Keratinocyte (primary cell): ENCODE data around the gene AGER. TPM values are rescaled to one million over a fixed set of nuclear protein-coding genes. Genes with fewer than 3 reads are reported as not detected.
A peak's percentile ranks its signal among the peaks of the same experiment; 100 is the strongest.

Experiments
- DNase-seq: peaks from one replicate; pipeline ENCODE4 v3.0.0-alpha.2; 2011; ENCODE audit warnings: low read depth, missing footprints, low spot score
- FAIRE-seq: peaks from 2 replicates; lab custom pipeline; 2011; peaks lifted over from hg19 to GRCh38; lab: Jason Lieb, UNC
- H2AFZ ChIP-seq: 2 replicates; pipeline ENCODE4 v1.6.0; 2012; ENCODE audit warnings: low read length, control low read depth, inconsistent platforms; ENCODE audit not compliant: control insufficient read depth
- H3K27ac ChIP-seq: 2 replicates; pipeline ENCODE4 v1.5.1; 2011; ENCODE audit warnings: low read length; ENCODE audit not compliant: control insufficient read depth, insufficient read depth
- H3K27me3 ChIP-seq: 3 replicates; pipeline ENCODE4 v1.6.0; 2011; ENCODE audit warnings: low read length; ENCODE audit not compliant: control insufficient read depth, insufficient read depth; ENCODE audit errors: extremely low read depth
- H3K36me3 ChIP-seq, 2 experiments: 2 replicates in 1 of 2; 3 replicates in 1 of 2; pipeline ENCODE4 v1.5.1; 2011; ENCODE audit warnings: low read length in 2 of 2, mild to moderate bottlenecking in 1 of 2; ENCODE audit not compliant: control insufficient read depth in 2 of 2, insufficient read depth in 2 of 2; ENCODE audit errors: extremely low read depth in 1 of 2
- H3K4me1 ChIP-seq: 3 replicates; pipeline ENCODE4 v1.5.1; 2011; ENCODE audit warnings: low read length; ENCODE audit not compliant: control insufficient read depth, insufficient read depth; ENCODE audit errors: extremely low read depth
- H3K4me2 ChIP-seq: 3 replicates; pipeline ENCODE4 v1.6.0; 2011; ENCODE audit warnings: low read depth, low read length; ENCODE audit not compliant: control insufficient read depth, insufficient read depth; ENCODE audit errors: extremely low read depth
- H3K4me3 ChIP-seq, 3 experiments: fragments of 200-600 bp in 1 of 3; sonication (generic) in 1 of 3; 2 replicates in 2 of 3; 3 replicates in 1 of 3; pipeline ENCODE4 v1.5.1; 2011 to 2016; ENCODE audit warnings: low read length in 3 of 3, mild to moderate bottlenecking in 3 of 3, control low read depth in 2 of 3, inconsistent platforms in 1 of 3, low read depth in 1 of 3, mixed read lengths in 1 of 3, mixed run types in 1 of 3, moderate library complexity in 1 of 3; ENCODE audit not compliant: control insufficient read depth in 2 of 3, insufficient read depth in 2 of 3; ENCODE audit errors: extremely low read depth in 1 of 3
- H3K79me2 ChIP-seq: 2 replicates; pipeline ENCODE4 v1.6.0; 2012; ENCODE audit warnings: low read length; ENCODE audit not compliant: control insufficient read depth, insufficient read depth
- H3K9ac ChIP-seq: 3 replicates; pipeline ENCODE4 v1.6.0; 2011; ENCODE audit warnings: low read length; ENCODE audit not compliant: control insufficient read depth, insufficient read depth; ENCODE audit errors: extremely low read depth
- H3K9me1 ChIP-seq: 3 replicates; pipeline ENCODE4 v1.6.0; 2011; ENCODE audit warnings: low read length; ENCODE audit not compliant: control insufficient read depth, insufficient read depth; ENCODE audit errors: extremely low read depth
- H3K9me3 ChIP-seq: 2 replicates; pipeline ENCODE4 v1.5.1; 2012; ENCODE audit warnings: low read depth, low read length; ENCODE audit not compliant: control insufficient read depth
- H4K20me1 ChIP-seq: 3 replicates; pipeline ENCODE4 v1.6.0; 2011; ENCODE audit warnings: low read length; ENCODE audit not compliant: control insufficient read depth, insufficient read depth; ENCODE audit errors: extremely low read depth
- CTCF ChIP-seq, 3 experiments: IDR thresholded peaks in 1 of 3; conservative IDR thresholded peaks in 1 of 3; optimal IDR thresholded peaks in 1 of 3; 2 replicates in 2 of 3; 3 replicates in 1 of 3; pipeline versions ENCODE3 to v1.5.1; 2011; ENCODE audit warnings: low read length in 3 of 3, mild to moderate bottlenecking in 3 of 3, moderate library complexity in 2 of 3, control low read depth in 1 of 3, inconsistent platforms in 1 of 3; ENCODE audit not compliant: insufficient read depth in 2 of 3; ENCODE audit errors: extremely low read depth in 1 of 3
- EZH2 ChIP-seq: IDR thresholded peaks from one replicate; pipeline ENCODE4 v1.6.1; 2012; ENCODE audit warnings: inconsistent platforms, mild to moderate bottlenecking, low read length, moderate library complexity
- dilution Hi-C: fragments of 300-500 bp; cut with MboI; formaldehyde crosslinking; loops from one replicate; pipeline ENCODE4 v1.7.0; 2020; ENCODE audit warnings: low sequenced_read_pairs; ENCODE audit not compliant: extremely low pct_ligation_motif_present
- polyA plus RNA-seq, 5 experiments: library from polyadenylated mRNA; depleted of rRNA in 3 of 5; stranded (reverse) in 3 of 5; stranded (forward) in 1 of 5; unstranded in 1 of 5; fragments of >200 nt; gene quantifications; 1 replicate in 1 of 5; 2 replicates in 3 of 5; 3 replicates in 1 of 5; pipeline versions ENCODE4 v1.2.1 to v1.2.3, GENCODE V29; 2011 to 2012; ENCODE audit warnings: missing spikeins in 2 of 5, low read depth in 1 of 5, low replicate concordance in 1 of 5

The AGER gene
- polyA plus RNA-seq, 1 donor (not counting 4 experiments of a cell fraction or from before 2014, with no cell fraction given), result 2.4 TPM

- Histone ChIP-seq H3K27ac (peak overlapping the region; percentile 97), H3K27me3 (no peaks in the 10 kb centered on the region), H2AFZ (peak overlapping the region; percentile 72), H3K4me3 (peak overlapping the region; percentile 76 to 95 (median 87)), H3K9me3 (no peaks in the 10 kb centered on the region), H4K20me1 (no peaks in the 10 kb centered on the region), H3K9me1 (no peaks in the 10 kb centered on the region), H3K79me2 (peaks cover 30% of the 10 kb centered on the region), H3K36me3 (peaks cover 3 to 10% of the 10 kb centered on the region in 2 experiments), H3K4me1 (peaks cover 47% of the 10 kb centered on the region), H3K4me2 (peak overlapping the region; percentile 93), H3K9ac (peak overlapping the region; percentile 90)
- DNase-seq, result no peak
- no peak for TF ChIP-seq CTCF (optimal IDR thresholded peaks at IDR 0.05 in 1 of 3, IDR thresholded peaks at IDR 0.05 in 1 of 3, conservative IDR thresholded peaks at IDR 0.05 in 1 of 3; ENCODE audit: extremely low read depth in 1 of 3, insufficient read depth in 2 of 3, low read length in 3 of 3)
- TF ChIP-seq EZH2, result no peak
- dilution Hi-C loops, result no loop called here
- FAIRE-seq, result no peak
Observed at GRCh38 chr6:32177183-32177787, 6.8 kb downstream of the AGER start.

GRCh38 chr6:32176476-32177182 lies 7.4 kb downstream of the AGER start:
- DNase-seq, result no peak
- Histone ChIP-seq H3K36me3 (peaks cover 3 to 10% of the 10 kb centered on the region in 2 experiments), H2AFZ (peak overlapping the region; percentile 72), H3K27ac (peak overlapping the region; percentile 97), H3K27me3 (no peaks in the 10 kb centered on the region), H3K9ac (peak overlapping the region; percentile 90), H3K4me1 (peaks cover 48% of the 10 kb centered on the region), H4K20me1 (no peaks in the 10 kb centered on the region), H3K4me3 (peak overlapping the region; percentile 76 to 95 (median 87)), H3K79me2 (peaks cover 30% of the 10 kb centered on the region), H3K4me2 (peak overlapping the region; percentile 93), H3K9me1 (no peaks in the 10 kb centered on the region), H3K9me3 (no peaks in the 10 kb centered on the region)
- FAIRE-seq, result no peak
- dilution Hi-C loops, result no loop called here
- TF ChIP-seq CTCF (optimal IDR thresholded peaks at IDR 0.05 in 1 of 3, IDR thresholded peaks at IDR 0.05 in 1 of 3, conservative IDR thresholded peaks at IDR 0.05 in 1 of 3; ENCODE audit: extremely low read depth in 1 of 3, insufficient read depth in 2 of 3, low read length in 3 of 3) (no peak), EZH2 (no peak)
